KMS-11 (cell line): ENCODE data around the gene ANTKMT.

Source experiments
- H2AFZ ChIP-seq: fragments of 200-600 bp; sonication (generic); 2 replicates; pipeline ENCODE4 v1.6.1; 2016; ENCODE audit warnings: antibody characterized with exemption, mixed run types, low read depth
- H3K27ac ChIP-seq: fragments of 200-600 bp; sonication (generic); 2 replicates; pipeline ENCODE4 v1.6.1; 2016; ENCODE audit warnings: mild to moderate bottlenecking, mixed run types
- H3K27me3 ChIP-seq: fragments of 200-600 bp; sonication (generic); 2 replicates; pipeline ENCODE4 v1.6.1; 2017; ENCODE audit warnings: mild to moderate bottlenecking, low read depth, mixed run types, moderate library complexity; ENCODE audit not compliant: insufficient read depth
- H3K36me3 ChIP-seq: fragments of 200-600 bp; sonication (generic); 2 replicates; pipeline ENCODE4 v1.6.1; 2017; ENCODE audit warnings: mild to moderate bottlenecking, mixed run types; ENCODE audit not compliant: insufficient read depth
- H3K4me1 ChIP-seq: fragments of 200-600 bp; sonication (generic); 2 replicates; pipeline ENCODE4 v1.6.1; 2016; ENCODE audit warnings: mild to moderate bottlenecking, low read depth, mixed run types; ENCODE audit not compliant: poor library complexity, severe bottlenecking
- H3K4me2 ChIP-seq: fragments of 200-600 bp; sonication (generic); 2 replicates; pipeline ENCODE4 v1.7.0; 2016; ENCODE audit warnings: mild to moderate bottlenecking, mixed run types
- H3K4me3 ChIP-seq: fragments of 200-600 bp; sonication (generic); IDR thresholded peaks from 2 replicates; pipeline ENCODE4 v1.6.1; 2017; ENCODE audit warnings: low read depth, low read length, mixed read lengths; ENCODE audit not compliant: insufficient read depth
- H3K79me2 ChIP-seq: fragments of 200-600 bp; sonication (generic); 2 replicates; pipeline ENCODE4 v1.6.1; 2016; ENCODE audit warnings: low read depth, mixed run types; ENCODE audit not compliant: insufficient read depth
- H3K9ac ChIP-seq: fragments of 200-600 bp; sonication (generic); 2 replicates; pipeline ENCODE4 v1.6.1; 2016; ENCODE audit warnings: mild to moderate bottlenecking, mixed run types
- H4K20me1 ChIP-seq: fragments of 200-600 bp; sonication (generic); 2 replicates; pipeline ENCODE4 v1.6.1; 2016; ENCODE audit warnings: mild to moderate bottlenecking, mixed run types; ENCODE audit not compliant: insufficient read depth
- TF ChIP-seq, protein P1 (sequence below): fragments of 200-600 bp; sonication (generic); conservative IDR thresholded peaks from 2 replicates; pipeline ENCODE4 v1.6.1; 2017; ENCODE audit warnings: low read depth, mild to moderate bottlenecking, antibody characterized with exemption, low read length, moderate library complexity, mixed read lengths

ANTKMT gene

DNA sequence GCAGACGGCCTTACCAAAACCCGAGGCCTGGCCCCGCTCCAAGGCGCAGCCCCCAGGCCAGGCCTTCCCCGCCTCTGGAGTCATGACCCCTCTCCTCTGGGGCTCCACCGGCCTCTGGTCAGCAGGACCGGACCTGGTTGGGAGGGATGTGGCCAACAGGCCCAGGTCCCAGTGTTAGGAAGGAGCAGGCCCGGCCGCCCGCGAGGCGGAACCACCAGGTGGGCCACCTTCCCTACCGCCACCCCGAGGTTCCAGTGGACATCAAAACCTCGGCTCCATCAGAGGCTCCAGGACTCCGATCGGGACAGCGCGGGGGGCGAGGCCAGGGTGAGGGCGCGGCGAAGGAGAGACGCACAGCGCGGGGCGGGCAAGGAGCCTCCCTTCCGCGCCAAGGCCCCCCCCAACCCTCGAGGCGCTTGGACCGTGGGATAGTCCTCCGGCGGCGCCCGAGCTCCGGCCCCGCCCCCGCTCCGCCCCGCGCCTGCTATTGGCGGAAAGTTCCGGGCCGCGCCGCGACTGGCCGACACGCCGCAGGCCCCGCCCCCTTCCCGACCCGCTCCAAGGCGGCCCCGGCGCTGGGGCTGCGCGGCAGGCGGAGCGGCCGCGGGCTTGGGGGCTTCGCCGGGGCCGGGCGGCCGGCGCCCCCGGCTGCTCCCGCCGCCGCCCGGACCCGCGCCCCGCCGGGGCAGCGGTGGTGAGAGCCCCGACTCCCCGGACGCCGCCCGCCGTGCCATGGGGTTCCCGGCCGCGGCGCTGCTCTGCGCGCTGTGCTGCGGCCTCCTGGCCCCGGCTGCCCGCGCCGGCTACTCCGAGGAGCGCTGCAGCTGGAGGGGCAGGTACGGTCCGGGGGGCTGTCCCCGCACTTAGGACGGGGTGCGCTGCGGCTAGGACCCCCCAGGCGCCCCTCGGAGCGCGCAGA lies 6.1 kb upstream of the ANTKMT start, which contains the start of gene METRN:
Gene METRN (plus strand): TSS at position 561 of the 919 bp plus-strand sequence. CDS start 172 bp downstream, at position 733.
- no peaks in the 10 kb centered on the region for H3K36me3 ChIP-seq
- no peaks in the 10 kb centered on the region for H4K20me1 ChIP-seq
- H3K4me1 ChIP-seq = peaks cover 34% of the 10 kb centered on the region
- H3K27me3 ChIP-seq = peaks cover 60% of the 10 kb centered on the region
- no peak within 1 kb of the TSS for H3K27ac ChIP-seq
- TF ChIP-seq, protein P1, sequence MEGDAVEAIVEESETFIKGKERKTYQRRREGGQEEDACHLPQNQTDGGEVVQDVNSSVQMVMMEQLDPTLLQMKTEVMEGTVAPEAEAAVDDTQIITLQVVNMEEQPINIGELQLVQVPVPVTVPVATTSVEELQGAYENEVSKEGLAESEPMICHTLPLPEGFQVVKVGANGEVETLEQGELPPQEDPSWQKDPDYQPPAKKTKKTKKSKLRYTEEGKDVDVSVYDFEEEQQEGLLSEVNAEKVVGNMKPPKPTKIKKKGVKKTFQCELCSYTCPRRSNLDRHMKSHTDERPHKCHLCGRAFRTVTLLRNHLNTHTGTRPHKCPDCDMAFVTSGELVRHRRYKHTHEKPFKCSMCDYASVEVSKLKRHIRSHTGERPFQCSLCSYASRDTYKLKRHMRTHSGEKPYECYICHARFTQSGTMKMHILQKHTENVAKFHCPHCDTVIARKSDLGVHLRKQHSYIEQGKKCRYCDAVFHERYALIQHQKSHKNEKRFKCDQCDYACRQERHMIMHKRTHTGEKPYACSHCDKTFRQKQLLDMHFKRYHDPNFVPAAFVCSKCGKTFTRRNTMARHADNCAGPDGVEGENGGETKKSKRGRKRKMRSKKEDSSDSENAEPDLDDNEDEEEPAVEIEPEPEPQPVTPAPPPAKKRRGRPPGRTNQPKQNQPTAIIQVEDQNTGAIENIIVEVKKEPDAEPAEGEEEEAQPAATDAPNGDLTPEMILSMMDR = no peak
- no peaks in the 10 kb centered on the region for H3K79me2 ChIP-seq
- H2AFZ ChIP-seq = no peak within 1 kb of the TSS
- no peak within 1 kb of the TSS for H3K9ac ChIP-seq
- H3K4me3 ChIP-seq = no peak within 1 kb of the TSS
- H3K4me2 ChIP-seq = no peak within 1 kb of the TSS; the same call in 1 of the 2 replicates

DNA sequence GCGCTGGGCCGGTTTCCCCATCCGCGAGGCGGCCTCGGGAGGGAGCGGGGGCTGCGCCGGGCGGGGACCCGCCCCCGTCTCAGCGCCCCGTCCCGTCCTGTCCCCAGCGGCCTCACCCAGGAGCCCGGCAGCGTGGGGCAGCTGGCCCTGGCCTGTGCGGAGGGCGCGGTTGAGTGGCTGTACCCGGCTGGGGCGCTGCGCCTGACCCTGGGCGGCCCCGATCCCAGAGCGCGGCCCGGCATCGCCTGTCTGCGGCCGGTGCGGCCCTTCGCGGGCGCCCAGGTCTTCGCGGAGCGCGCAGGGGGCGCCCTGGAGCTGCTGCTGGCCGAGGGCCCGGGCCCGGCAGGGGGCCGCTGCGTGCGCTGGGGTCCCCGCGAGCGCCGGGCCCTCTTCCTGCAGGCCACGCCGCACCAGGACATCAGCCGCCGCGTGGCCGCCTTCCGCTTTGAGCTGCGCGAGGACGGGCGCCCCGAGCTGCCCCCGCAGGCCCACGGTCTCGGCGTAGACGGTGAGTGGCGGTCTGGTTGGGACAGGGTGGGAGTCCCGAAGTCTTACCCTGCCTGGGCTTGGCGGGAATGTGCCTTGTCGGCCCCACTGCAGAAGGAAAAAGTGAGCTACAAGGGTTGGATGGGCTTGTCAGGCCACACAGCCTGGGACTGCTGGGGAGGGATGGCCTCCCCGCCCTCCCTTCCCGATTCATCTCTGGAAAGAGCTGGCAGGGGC lies 5.3 kb upstream of the ANTKMT start:
- Histone ChIP-seq H3K9ac (no peak overlapping the region), H3K4me2 (no peak overlapping the region; the same call in 1 of the 2 replicates), H3K4me1 (peaks cover 34% of the 10 kb centered on the region), H4K20me1 (no peaks in the 10 kb centered on the region), H3K27me3 (peaks cover 52% of the 10 kb centered on the region), H2AFZ (no peak overlapping the region), H3K36me3 (no peaks in the 10 kb centered on the region), H3K79me2 (no peaks in the 10 kb centered on the region), H3K4me3 (no peak overlapping the region), H3K27ac (no peak overlapping the region)
- TF ChIP-seq, protein P1 = no peak

DNA sequence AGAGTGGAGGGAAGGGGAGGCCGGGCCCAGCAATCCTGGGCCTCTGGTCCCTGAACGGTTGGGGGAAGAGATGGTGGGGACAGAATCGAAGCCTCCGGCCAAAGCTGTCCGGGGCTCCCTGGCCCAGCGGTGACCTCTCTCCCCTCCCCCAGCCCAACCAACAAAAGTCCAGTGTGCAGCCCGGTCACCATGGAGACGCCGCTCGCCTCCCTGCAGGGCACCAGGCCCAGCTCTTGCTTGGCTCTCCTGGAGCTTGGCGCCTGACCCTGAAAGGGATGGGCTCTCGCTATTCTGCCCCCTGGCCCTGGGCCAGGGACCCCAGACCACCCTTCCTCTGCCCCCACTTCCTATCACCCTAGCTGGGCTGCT lies 4.8 kb upstream of the ANTKMT start:
- Histone ChIP-seq H3K27me3 (peaks cover 46% of the 10 kb centered on the region), H2AFZ (no peak overlapping the region), H4K20me1 (no peaks in the 10 kb centered on the region), H3K79me2 (no peaks in the 10 kb centered on the region), H3K36me3 (no peaks in the 10 kb centered on the region), H3K9ac (no peak overlapping the region), H3K4me1 (peaks cover 29% of the 10 kb centered on the region), H3K4me3 (no peak overlapping the region), H3K4me2 (no peak overlapping the region), H3K27ac (no peak overlapping the region)
- TF ChIP-seq, protein P1 = no peak

DNA sequence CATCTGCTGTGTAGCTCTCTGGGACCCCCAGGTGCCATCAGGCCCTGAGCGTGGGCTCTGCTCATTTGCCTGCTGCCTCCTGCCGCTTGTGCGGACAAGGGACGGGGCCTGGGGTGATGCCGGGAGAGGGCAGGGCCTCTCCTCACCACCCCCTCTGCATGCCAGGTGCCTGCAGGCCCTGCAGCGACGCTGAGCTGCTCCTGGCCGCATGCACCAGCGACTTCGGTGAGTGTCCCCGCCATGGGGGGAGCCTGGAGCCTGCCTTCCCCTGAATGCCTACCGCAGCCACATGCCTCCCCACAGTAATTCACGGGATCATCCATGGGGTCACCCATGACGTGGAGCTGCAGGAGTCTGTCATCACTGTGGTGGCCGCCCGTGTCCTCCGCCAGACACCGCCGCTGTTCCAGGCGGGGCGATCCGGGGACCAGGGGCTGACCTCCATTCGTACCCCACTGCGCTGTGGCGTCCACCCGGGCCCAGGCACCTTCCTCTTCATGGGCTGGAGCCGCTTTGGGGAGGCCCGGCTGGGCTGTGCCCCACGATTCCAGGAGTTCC lies 4.1 kb upstream of the ANTKMT start:
- Histone ChIP-seq H3K4me3 (no peak overlapping the region), H3K36me3 (no peaks in the 10 kb centered on the region), H3K4me2 (no peak overlapping the region), H4K20me1 (no peaks in the 10 kb centered on the region), H2AFZ (no peak overlapping the region), H3K27ac (no peak overlapping the region), H3K9ac (no peak overlapping the region), H3K79me2 (no peaks in the 10 kb centered on the region), H3K27me3 (peaks cover 40% of the 10 kb centered on the region), H3K4me1 (peaks cover 28% of the 10 kb centered on the region)
- TF ChIP-seq, protein P1 = no peak
